Measurements from ENCODE around the gene CELSR3. TPM values are rescaled to one million over a fixed set of nuclear protein-coding genes. Genes with fewer than 3 reads are reported as not detected.

CELSR3 gene
- total RNA-seq, 1 experiment from 2014 or later = 3.8 TPM

GRCh38 chr3:48697952-48698351 is 35.3 kb upstream of the CELSR3 start:
- H3K9me3 ChIP-seq (ENCODE audit: low read length) = no peaks in the 10 kb centered on the region
- H3K9me2 ChIP-seq (replicated peaks; ENCODE audit: insufficient read depth, low read length) = no peaks in the 10 kb centered on the region
- no peak overlapping the region for H2AFZ ChIP-seq (ENCODE audit: low read length)
- H3K4me3 ChIP-seq (ENCODE audit: low read length) = no peak overlapping the region
- peak; percentile 51 for DNase-seq
- H3K4me2 ChIP-seq (ENCODE audit: low read depth, low read length, poor library complexity, severe bottlenecking) = no peak overlapping the region
- no peaks in the 10 kb centered on the region for H3K27me3 ChIP-seq (ENCODE audit: low read length)
- H3K4me1 ChIP-seq (ENCODE audit: low read length) = no peaks in the 10 kb centered on the region
- H3K36me3 ChIP-seq (ENCODE audit: insufficient read depth, low read length) = peaks cover 65% of the 10 kb centered on the region
- H4K20me1 ChIP-seq (ENCODE audit: insufficient read depth, low read depth, low read length) = peaks cover 65% of the 10 kb centered on the region
- peaks cover 80% of the 10 kb centered on the region for H3K79me2 ChIP-seq (ENCODE audit: low read length)
- no peak overlapping the region for H3K27ac ChIP-seq (ENCODE audit: low read length)
- no peak overlapping the region for H3K9ac ChIP-seq (ENCODE audit: low read length)

DNA sequence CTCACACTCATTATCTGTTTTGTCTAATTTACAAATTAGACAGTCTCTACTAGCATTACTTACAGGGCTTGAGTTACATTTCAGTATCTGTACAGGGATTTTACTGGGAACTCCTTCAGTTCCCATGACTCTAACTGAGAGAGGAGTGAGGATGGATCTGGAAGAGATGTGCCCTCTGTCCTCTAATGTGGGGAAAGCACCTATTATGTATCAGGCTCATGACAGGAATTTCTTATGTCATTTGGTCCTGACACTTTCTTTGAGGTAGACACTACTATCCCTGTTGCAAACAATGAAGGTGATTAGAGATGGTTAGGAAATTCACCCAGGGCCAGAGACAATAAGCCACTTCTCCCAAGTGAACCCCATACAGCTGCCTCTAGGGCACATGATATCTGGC is 33.9 kb upstream of the CELSR3 start:
- H3K4me3 ChIP-seq (ENCODE audit: low read length) = no peak overlapping the region
- no peaks in the 10 kb centered on the region for H3K9me3 ChIP-seq (ENCODE audit: low read length)
- peaks cover 70% of the 10 kb centered on the region for H3K79me2 ChIP-seq (ENCODE audit: low read length)
- no peaks in the 10 kb centered on the region for H3K27me3 ChIP-seq (ENCODE audit: low read length)
- H2AFZ ChIP-seq (ENCODE audit: low read length) = no peak overlapping the region
- peaks cover 62% of the 10 kb centered on the region for H3K36me3 ChIP-seq (ENCODE audit: insufficient read depth, low read length)
- no peak for DNase-seq
- no peak overlapping the region for H3K9ac ChIP-seq (ENCODE audit: low read length)
- no peaks in the 10 kb centered on the region for H3K4me1 ChIP-seq (ENCODE audit: low read length)
- H3K4me2 ChIP-seq (ENCODE audit: low read depth, low read length, poor library complexity, severe bottlenecking) = no peak overlapping the region
- H3K27ac ChIP-seq (ENCODE audit: low read length) = no peak overlapping the region
- H3K9me2 ChIP-seq (replicated peaks; ENCODE audit: insufficient read depth, low read length) = no peaks in the 10 kb centered on the region
- H4K20me1 ChIP-seq (ENCODE audit: insufficient read depth, low read depth, low read length) = peaks cover 54% of the 10 kb centered on the region

GRCh38 chr3:48696156-48696555 is 33.5 kb upstream of the CELSR3 start:
- H3K27ac ChIP-seq (ENCODE audit: low read length) = no peak overlapping the region
- no peaks in the 10 kb centered on the region for H3K9me2 ChIP-seq (replicated peaks; ENCODE audit: insufficient read depth, low read length)
- peaks cover 67% of the 10 kb centered on the region for H3K79me2 ChIP-seq (ENCODE audit: low read length)
- H3K4me1 ChIP-seq (ENCODE audit: low read length) = no peaks in the 10 kb centered on the region
- no peak overlapping the region for H3K4me3 ChIP-seq (ENCODE audit: low read length)
- H3K9ac ChIP-seq (ENCODE audit: low read length) = no peak overlapping the region
- no peak overlapping the region for H3K4me2 ChIP-seq (ENCODE audit: low read depth, low read length, poor library complexity, severe bottlenecking)
- no peaks in the 10 kb centered on the region for H3K27me3 ChIP-seq (ENCODE audit: low read length)
- peaks cover 64% of the 10 kb centered on the region for H3K36me3 ChIP-seq (ENCODE audit: insufficient read depth, low read length)
- H3K9me3 ChIP-seq (ENCODE audit: low read length) = no peaks in the 10 kb centered on the region
- H2AFZ ChIP-seq (ENCODE audit: low read length) = no peak overlapping the region
- H4K20me1 ChIP-seq (ENCODE audit: insufficient read depth, low read depth, low read length) = peaks cover 54% of the 10 kb centered on the region
- no peak for DNase-seq

GRCh38 chr3:48695393-48695753 is 32.7 kb upstream of the CELSR3 start:
- no peak overlapping the region for H3K27ac ChIP-seq (ENCODE audit: low read length)
- no peaks in the 10 kb centered on the region for H3K9me3 ChIP-seq (ENCODE audit: low read length)
- H3K9ac ChIP-seq (ENCODE audit: low read length) = no peak overlapping the region
- H3K9me2 ChIP-seq (replicated peaks; ENCODE audit: insufficient read depth, low read length) = no peaks in the 10 kb centered on the region
- H3K4me2 ChIP-seq (ENCODE audit: low read depth, low read length, poor library complexity, severe bottlenecking) = no peak overlapping the region
- no peaks in the 10 kb centered on the region for H3K27me3 ChIP-seq (ENCODE audit: low read length)
- no peak for DNase-seq
- H2AFZ ChIP-seq (ENCODE audit: low read length) = no peak overlapping the region
- H4K20me1 ChIP-seq (ENCODE audit: insufficient read depth, low read depth, low read length) = peaks cover 46% of the 10 kb centered on the region
- no peaks in the 10 kb centered on the region for H3K4me1 ChIP-seq (ENCODE audit: low read length)
- no peak overlapping the region for H3K4me3 ChIP-seq (ENCODE audit: low read length)
- peaks cover 59% of the 10 kb centered on the region for H3K79me2 ChIP-seq (ENCODE audit: low read length)
- H3K36me3 ChIP-seq (ENCODE audit: insufficient read depth, low read length) = peaks cover 63% of the 10 kb centered on the region

DNA sequence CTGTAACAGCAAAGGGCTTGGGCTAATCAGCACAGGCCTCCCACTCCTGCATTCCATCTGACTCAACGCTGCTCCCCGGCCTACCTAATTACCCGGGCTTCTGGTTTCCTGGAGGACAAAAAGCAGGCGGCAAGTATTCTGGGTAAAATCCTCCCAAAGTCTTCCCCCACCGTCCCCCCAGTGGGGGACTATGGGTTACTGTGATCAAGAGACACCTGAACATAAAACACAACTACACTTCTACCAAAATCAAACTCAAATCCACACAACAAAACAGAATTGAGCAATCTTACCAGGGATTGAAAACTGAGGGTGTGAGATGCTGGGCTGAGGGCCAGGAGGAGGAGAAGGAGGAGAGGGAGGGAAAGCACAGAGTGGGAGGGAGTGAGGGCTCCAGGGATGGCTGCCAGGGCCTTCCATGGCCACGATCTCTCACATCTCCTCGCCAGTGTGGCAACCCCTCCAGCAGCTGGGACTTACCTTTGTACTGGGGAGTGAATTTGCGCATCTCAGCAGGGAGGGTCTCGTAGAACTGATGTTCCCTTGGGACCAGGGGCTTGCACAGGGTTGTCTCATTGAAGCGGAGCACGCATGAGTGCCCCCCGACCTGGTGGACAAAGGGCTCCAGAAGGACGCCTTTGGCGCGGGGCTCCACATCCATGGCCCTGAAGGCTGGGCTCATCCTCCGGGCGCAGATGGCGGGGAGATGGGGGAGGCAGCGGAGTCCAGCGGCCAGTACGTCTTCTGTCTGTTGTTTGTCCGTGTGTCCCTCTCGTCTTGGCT is 32.1 kb upstream of the CELSR3 start:
- Histone ChIP-seq H3K9me2 (replicated peaks; ENCODE audit: insufficient read depth, low read length) (no peaks in the 10 kb centered on the region), H3K4me1 (ENCODE audit: low read length) (no peaks in the 10 kb centered on the region), H3K79me2 (ENCODE audit: low read length) (peaks cover 53% of the 10 kb centered on the region), H2AFZ (ENCODE audit: low read length) (no peak overlapping the region), H3K9me3 (ENCODE audit: low read length) (no peaks in the 10 kb centered on the region), H3K27me3 (ENCODE audit: low read length) (no peaks in the 10 kb centered on the region), H4K20me1 (ENCODE audit: insufficient read depth, low read depth, low read length) (peaks cover 44% of the 10 kb centered on the region), H3K4me3 (ENCODE audit: low read length) (no peak overlapping the region), H3K27ac (ENCODE audit: low read length) (no peak overlapping the region), H3K4me2 (ENCODE audit: low read depth, low read length, poor library complexity, severe bottlenecking) (no peak overlapping the region), H3K36me3 (ENCODE audit: insufficient read depth, low read length) (peaks cover 61% of the 10 kb centered on the region), H3K9ac (ENCODE audit: low read length) (no peak overlapping the region)
- DNase-seq = no peak

- no peak overlapping the region for H3K9ac ChIP-seq (ENCODE audit: low read length)
- no peaks in the 10 kb centered on the region for H3K4me1 ChIP-seq (ENCODE audit: low read length)
- no peaks in the 10 kb centered on the region for H3K9me3 ChIP-seq (ENCODE audit: low read length)
- peaks cover 44% of the 10 kb centered on the region for H4K20me1 ChIP-seq (ENCODE audit: insufficient read depth, low read depth, low read length)
- no peaks in the 10 kb centered on the region for H3K27me3 ChIP-seq (ENCODE audit: low read length)
- H3K79me2 ChIP-seq (ENCODE audit: low read length) = peaks cover 44% of the 10 kb centered on the region
- H3K4me3 ChIP-seq (ENCODE audit: low read length) = no peak overlapping the region
- no peak overlapping the region for H2AFZ ChIP-seq (ENCODE audit: low read length)
- no peaks in the 10 kb centered on the region for H3K9me2 ChIP-seq (replicated peaks; ENCODE audit: insufficient read depth, low read length)
- DNase-seq = no peak
- no peak overlapping the region for H3K4me2 ChIP-seq (ENCODE audit: low read depth, low read length, poor library complexity, severe bottlenecking)
- no peak overlapping the region for H3K27ac ChIP-seq (ENCODE audit: low read length)
- H3K36me3 ChIP-seq (ENCODE audit: insufficient read depth, low read length) = peaks cover 60% of the 10 kb centered on the region
These were observed 31.1 kb upstream of the CELSR3 start for GRCh38 chr3:48693826-48694225.

- Histone ChIP-seq H3K4me2 (ENCODE audit: low read depth, low read length, poor library complexity, severe bottlenecking) (no peak overlapping the region), H3K9me2 (replicated peaks; ENCODE audit: insufficient read depth, low read length) (no peaks in the 10 kb centered on the region), H3K27ac (ENCODE audit: low read length) (no peak overlapping the region), H3K79me2 (ENCODE audit: low read length) (peaks cover 31% of the 10 kb centered on the region), H3K4me1 (ENCODE audit: low read length) (peaks cover 3% of the 10 kb centered on the region; the same call in 1 of the 2 replicates), H3K9me3 (ENCODE audit: low read length) (no peaks in the 10 kb centered on the region), H3K27me3 (ENCODE audit: low read length) (no peaks in the 10 kb centered on the region), H3K9ac (ENCODE audit: low read length) (no peak overlapping the region), H4K20me1 (ENCODE audit: insufficient read depth, low read depth, low read length) (peaks cover 43% of the 10 kb centered on the region), H3K4me3 (ENCODE audit: low read length) (no peak overlapping the region), H2AFZ (ENCODE audit: low read length) (no peak overlapping the region), H3K36me3 (ENCODE audit: insufficient read depth, low read length) (peaks cover 59% of the 10 kb centered on the region; the same call in 1 of the 2 replicates)
- DNase-seq = no peak
These were observed 29.9 kb upstream of the CELSR3 start for GRCh38 chr3:48692551-48692950.

DNA sequence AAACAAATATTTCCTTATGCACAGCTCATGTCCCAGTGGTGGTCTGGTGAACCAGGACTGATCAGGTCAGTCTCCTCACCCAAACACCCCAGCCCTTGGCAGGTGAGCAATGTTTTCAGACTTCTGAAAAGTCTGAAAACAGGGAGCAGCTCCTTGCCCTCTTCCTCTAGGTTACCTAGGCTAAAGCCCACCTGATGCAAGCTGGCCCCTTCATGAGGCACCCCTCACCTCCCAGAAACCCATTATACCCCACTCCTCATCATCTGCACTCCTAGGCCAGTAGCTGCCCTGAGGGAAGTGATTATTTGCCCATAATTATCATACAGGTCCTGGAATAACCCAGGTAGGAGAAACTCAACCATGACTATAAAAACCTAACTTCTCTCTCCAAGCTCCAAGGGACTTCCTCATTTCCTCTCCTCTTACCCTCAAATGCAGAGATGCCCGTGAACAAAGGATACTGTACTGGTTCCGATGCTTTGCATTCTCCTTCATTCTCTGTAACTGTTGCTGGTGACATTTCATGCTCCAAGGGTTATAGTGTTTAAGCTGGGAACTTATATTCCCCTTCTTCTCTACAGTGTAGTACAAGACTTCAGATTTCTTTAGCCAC is 28.3 kb upstream of the CELSR3 start:
- no peak overlapping the region for H3K4me2 ChIP-seq (ENCODE audit: low read depth, low read length, poor library complexity, severe bottlenecking)
- peaks cover 37% of the 10 kb centered on the region; the same call in 1 of the 2 replicates for H4K20me1 ChIP-seq (ENCODE audit: insufficient read depth, low read depth, low read length)
- H3K79me2 ChIP-seq (ENCODE audit: low read length) = peaks cover 17% of the 10 kb centered on the region

More for the DNA sequence above, 28.3 kb upstream of the CELSR3 start:
- no peaks in the 10 kb centered on the region for H3K9me2 ChIP-seq (replicated peaks; ENCODE audit: insufficient read depth, low read length)
- H2AFZ ChIP-seq (ENCODE audit: low read length) = no peak overlapping the region
- no peak overlapping the region for H3K9ac ChIP-seq (ENCODE audit: low read length)
- peaks cover 17% of the 10 kb centered on the region for H3K4me1 ChIP-seq (ENCODE audit: low read length)
- DNase-seq = no peak
- H3K27me3 ChIP-seq (ENCODE audit: low read length) = no peaks in the 10 kb centered on the region
- H3K9me3 ChIP-seq (ENCODE audit: low read length) = no peaks in the 10 kb centered on the region
- peaks cover 55% of the 10 kb centered on the region; the same call in 1 of the 2 replicates for H3K36me3 ChIP-seq (ENCODE audit: insufficient read depth, low read length)
- no peak overlapping the region for H3K27ac ChIP-seq (ENCODE audit: low read length)
- no peak overlapping the region for H3K4me3 ChIP-seq (ENCODE audit: low read length)
